SK-N-SH treated with all-trans-retinoic acid at 6 μM for 48 hours (cell line): ENCODE results near the gene ISG15.

Source experiments
- ARNTL ChIP-seq: fragments of 450-650 bp; formaldehyde crosslinking; IDR thresholded peaks from 2 replicates; pipeline ENCODE4 v1.5.0; 2020; ENCODE audit warnings: low read depth, mild to moderate bottlenecking, moderate library complexity, borderline replicate concordance
- BACH2 ChIP-seq: fragments of 250-450 bp; sonication (Bioruptor Pico); IDR thresholded peaks from 2 replicates; pipeline ENCODE4 v1.9.0; 2021; ENCODE audit warnings: mild to moderate bottlenecking, borderline replicate concordance
- ISL1 ChIP-seq: fragments of 250-450 bp; sonication (Bioruptor Pico); IDR thresholded peaks from 2 replicates; pipeline ENCODE4 v2.1.2; 2022; ENCODE audit warnings: mild to moderate bottlenecking, moderate library complexity
- PPARA ChIP-seq: fragments of 250-450 bp; sonication (Bioruptor Pico); IDR thresholded peaks from 2 replicates; pipeline ENCODE4 v1.5.0; 2020; ENCODE audit warnings: mild to moderate bottlenecking, borderline replicate concordance
- RARB ChIP-seq: fragments of 250-450 bp; sonication (Bioruptor Pico); IDR thresholded peaks from 2 replicates; pipeline ENCODE4 v1.8.0; 2021; ENCODE audit warnings: mild to moderate bottlenecking, moderate library complexity
- SNAI2 ChIP-seq: fragments of 250-450 bp; sonication (Bioruptor Pico); IDR thresholded peaks from 2 replicates; pipeline ENCODE4 v1.5.0; 2020; ENCODE audit warnings: mild to moderate bottlenecking, moderate library complexity
- TCF4 ChIP-seq: fragments of 250-450 bp; sonication (Bioruptor Pico); IDR thresholded peaks from 2 replicates; pipeline ENCODE4 v1.8.0; 2021; ENCODE audit warnings: mild to moderate bottlenecking, moderate library complexity, borderline replicate concordance
- ZFP3 ChIP-seq: fragments of 250-450 bp; sonication (Bioruptor Pico); IDR thresholded peaks from 2 replicates; pipeline ENCODE4 v1.5.0; 2020; ENCODE audit warnings: mild to moderate bottlenecking, moderate library complexity
- ZFP30 ChIP-seq: fragments of 450-650 bp; formaldehyde crosslinking; IDR thresholded peaks from 2 replicates; pipeline ENCODE4 v1.5.0; 2022; ENCODE audit warnings: mild to moderate bottlenecking, moderate library complexity
- ZNF70 ChIP-seq: fragments of 450-650 bp; formaldehyde crosslinking; IDR thresholded peaks from 2 replicates; pipeline ENCODE4 v1.5.0; 2020; ENCODE audit warnings: mild to moderate bottlenecking, moderate library complexity
- TF ChIP-seq, protein P1 (sequence below): fragments of 250-450 bp; sonication (Bioruptor Pico); IDR thresholded peaks from 2 replicates; pipeline ENCODE4 v1.5.1; 2021; ENCODE audit warnings: mild to moderate bottlenecking, moderate library complexity
- TF ChIP-seq, protein P2 (sequence below): fragments of 250-450 bp; sonication (Bioruptor Pico); IDR thresholded peaks from 2 replicates; pipeline ENCODE4 v1.8.0; 2020; ENCODE audit warnings: mild to moderate bottlenecking, moderate library complexity, borderline replicate concordance
- TF ChIP-seq, protein P3 (sequence below): fragments of 250-450 bp; sonication (Bioruptor Pico); IDR thresholded peaks from 2 replicates; pipeline ENCODE4 v1.5.1; 2020; ENCODE audit warnings: low read depth, mild to moderate bottlenecking, moderate library complexity

DNA sequence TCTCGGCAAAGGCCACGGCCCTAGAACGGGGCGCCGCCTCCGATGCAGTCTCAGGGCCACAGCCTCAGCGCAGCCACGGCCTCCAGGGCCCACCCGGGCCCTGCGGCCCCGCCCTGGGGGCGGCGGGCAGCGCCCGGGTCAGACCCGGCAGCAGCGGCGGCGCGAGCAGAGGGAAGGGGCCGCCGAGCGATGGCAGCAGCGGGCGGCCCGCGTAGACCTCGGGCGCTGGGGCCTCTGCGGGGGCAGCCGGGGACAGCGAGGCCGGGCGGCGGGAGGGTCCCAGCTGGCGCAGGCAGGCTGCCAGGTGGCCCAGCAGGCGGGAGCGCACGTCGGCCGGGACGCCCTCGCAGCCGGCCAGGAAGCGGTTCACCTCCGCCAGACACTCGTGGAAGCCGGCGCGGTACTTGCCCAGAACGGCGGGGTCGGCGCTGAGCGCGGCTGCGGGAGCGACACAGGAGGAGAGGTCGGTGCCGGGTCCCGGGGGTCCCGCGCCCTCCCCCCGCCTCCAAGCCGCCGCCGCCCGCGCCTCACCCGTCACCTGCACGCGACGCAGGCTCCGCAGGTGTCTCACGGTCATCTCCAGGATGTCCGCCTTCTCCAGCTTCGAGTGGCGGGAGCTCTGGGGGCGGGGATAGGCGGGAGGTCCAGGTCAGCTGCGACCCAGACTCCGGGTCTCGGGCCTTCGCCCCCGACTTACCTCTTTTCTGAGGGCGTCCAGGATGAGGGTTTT, 14.1 kb upstream of the ISG15 start:
- no peak for TF ChIP-seq RARB (CRISPR knock-in tag)
- TF ChIP-seq, protein P1, sequence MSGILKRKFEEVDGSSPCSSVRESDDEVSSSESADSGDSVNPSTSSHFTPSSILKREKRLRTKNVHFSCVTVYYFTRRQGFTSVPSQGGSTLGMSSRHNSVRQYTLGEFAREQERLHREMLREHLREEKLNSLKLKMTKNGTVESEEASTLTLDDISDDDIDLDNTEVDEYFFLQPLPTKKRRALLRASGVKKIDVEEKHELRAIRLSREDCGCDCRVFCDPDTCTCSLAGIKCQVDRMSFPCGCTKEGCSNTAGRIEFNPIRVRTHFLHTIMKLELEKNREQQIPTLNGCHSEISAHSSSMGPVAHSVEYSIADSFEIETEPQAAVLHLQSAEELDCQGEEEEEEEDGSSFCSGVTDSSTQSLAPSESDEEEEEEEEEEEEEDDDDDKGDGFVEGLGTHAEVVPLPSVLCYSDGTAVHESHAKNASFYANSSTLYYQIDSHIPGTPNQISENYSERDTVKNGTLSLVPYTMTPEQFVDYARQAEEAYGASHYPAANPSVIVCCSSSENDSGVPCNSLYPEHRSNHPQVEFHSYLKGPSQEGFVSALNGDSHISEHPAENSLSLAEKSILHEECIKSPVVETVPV (CRISPR knock-in tag), result no peak
- no peak for TF ChIP-seq SNAI2 (CRISPR knock-in tag)
- TF ChIP-seq ZFP30 (CRISPR knock-in tag), result no peak
- no peak for TF ChIP-seq ISL1
- TF ChIP-seq ZNF70 (CRISPR knock-in tag), result no peak
- no peak for TF ChIP-seq BACH2
- TF ChIP-seq, protein P2, sequence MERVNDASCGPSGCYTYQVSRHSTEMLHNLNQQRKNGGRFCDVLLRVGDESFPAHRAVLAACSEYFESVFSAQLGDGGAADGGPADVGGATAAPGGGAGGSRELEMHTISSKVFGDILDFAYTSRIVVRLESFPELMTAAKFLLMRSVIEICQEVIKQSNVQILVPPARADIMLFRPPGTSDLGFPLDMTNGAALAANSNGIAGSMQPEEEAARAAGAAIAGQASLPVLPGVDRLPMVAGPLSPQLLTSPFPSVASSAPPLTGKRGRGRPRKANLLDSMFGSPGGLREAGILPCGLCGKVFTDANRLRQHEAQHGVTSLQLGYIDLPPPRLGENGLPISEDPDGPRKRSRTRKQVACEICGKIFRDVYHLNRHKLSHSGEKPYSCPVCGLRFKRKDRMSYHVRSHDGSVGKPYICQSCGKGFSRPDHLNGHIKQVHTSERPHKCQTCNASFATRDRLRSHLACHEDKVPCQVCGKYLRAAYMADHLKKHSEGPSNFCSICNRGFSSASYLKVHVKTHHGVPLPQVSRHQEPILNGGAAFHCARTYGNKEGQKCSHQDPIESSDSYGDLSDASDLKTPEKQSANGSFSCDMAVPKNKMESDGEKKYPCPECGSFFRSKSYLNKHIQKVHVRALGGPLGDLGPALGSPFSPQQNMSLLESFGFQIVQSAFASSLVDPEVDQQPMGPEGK (CRISPR knock-in tag), result no peak
- TF ChIP-seq TCF4, result no peak
- TF ChIP-seq, protein P3, sequence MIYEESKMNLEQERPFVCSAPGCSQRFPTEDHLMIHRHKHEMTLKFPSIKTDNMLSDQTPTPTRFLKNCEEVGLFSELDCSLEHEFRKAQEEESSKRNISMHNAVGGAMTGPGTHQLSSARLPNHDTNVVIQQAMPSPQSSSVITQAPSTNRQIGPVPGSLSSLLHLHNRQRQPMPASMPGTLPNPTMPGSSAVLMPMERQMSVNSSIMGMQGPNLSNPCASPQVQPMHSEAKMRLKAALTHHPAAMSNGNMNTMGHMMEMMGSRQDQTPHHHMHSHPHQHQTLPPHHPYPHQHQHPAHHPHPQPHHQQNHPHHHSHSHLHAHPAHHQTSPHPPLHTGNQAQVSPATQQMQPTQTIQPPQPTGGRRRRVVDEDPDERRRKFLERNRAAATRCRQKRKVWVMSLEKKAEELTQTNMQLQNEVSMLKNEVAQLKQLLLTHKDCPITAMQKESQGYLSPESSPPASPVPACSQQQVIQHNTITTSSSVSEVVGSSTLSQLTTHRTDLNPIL (CRISPR knock-in tag), result no peak
- TF ChIP-seq ZFP3 (CRISPR knock-in tag), result no peak
- TF ChIP-seq PPARA, result no peak
- no peak for TF ChIP-seq ARNTL (CRISPR knock-in tag)
